Daoy (cell line): ENCODE results near the gene MMP1. TPM values are rescaled to one million over a fixed set of nuclear protein-coding genes. Genes with fewer than 3 reads are reported as not detected.
A peak's percentile ranks its signal among the peaks of the same experiment; 100 is the strongest.

ENCODE experiments used
- DNase-seq: peaks from one replicate; pipeline ENCODE4 v3.0.0-alpha.2; 2015; ENCODE audit warnings: low read depth
- total RNA-seq: library from RNA; depleted of rRNA; stranded (reverse); fragments of >200 nt; shearing (Covaris generic); gene quantifications from 2 replicates; pipeline ENCODE4 v1.2.3, GENCODE V29; 2014; rRNA removed

Gene MMP1
- 1.8 and 1.9 TPM in 2 replicates for total RNA-seq

DNA sequence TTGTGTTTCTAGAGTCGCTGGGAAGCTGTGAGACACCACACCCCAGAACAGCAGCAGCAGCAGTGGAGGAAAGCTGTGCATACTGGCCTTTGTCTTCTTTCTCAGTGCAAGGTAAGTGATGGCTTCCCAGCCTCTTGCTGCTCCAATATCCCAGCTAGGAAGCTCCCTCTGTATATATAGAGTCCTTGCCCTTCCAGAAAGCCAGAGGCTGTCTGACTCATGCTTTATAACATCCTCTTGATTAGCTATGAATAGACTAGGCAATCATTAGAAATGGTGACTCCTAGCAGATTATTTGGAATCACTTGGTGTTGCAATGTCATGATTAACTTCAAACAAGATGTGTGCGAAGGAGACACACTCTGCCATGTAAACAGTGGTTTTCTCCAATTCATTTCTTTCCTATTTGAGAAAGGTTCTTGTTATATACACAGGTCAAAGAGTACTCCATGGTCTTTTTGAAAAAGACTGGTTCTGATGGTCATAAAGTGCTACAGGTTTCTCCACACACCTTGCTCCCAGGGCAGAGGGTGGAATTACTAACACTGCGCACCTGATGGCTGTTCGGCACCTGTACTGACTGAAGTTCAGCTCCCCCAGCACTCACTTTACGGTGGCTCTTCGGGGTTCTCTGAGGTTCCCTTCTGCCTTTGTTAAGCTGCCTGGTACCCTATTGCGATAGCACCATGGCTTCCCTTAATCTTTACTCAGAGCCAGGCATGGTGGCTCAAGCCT is at the start of gene MMP1:
Gene MMP1, minus strand, starts transcription at position 149 of the 735 bp plus-strand sequence. Its CDS starts 68 bp downstream, at position 81.
- DNase-seq, result peak; percentile 14

DNA sequence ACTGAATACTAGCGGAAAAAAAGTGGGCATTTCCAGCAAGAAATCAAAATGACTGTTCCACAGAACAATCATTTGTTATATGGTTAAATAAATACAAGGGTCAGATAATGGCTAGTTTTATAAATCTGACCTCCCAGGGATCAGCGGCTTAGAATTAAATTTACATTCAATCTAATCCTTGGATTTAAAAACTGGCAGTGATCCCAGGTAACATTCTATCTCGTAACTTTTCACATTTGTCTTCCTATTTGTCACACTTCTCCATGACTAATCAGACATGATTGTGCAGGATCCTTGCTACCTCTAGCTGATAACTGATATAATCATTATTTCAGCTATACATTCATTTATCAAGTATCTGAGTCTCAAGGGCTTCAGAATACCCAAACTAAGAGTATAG is 48.3 kb upstream of the MMP1 start:
- DNase-seq, result no peak

DNA sequence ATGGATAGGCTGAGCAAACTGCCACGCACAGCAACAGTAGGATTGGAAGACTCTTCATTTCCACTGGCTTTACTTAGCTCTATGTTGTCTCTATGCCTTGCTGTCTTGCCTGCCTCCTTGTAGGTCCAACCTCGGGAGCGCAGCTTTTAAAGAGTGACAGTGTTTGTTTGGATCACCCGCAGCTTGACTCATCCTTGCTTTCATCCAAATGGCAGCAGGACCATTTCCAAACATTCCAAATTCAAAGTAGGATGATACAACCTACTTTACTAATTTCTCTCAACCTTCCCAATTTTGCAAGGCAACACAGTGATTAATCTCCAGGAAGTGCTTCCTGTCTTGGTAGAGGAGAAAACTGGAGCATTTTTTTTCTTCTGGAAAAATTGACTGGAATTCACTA is 45.5 kb upstream of the MMP1 start, which contains the start of gene MMP3:
Gene MMP3, minus strand, starts transcription at position 121 of the 400 bp plus-strand sequence. Its CDS starts 63 bp downstream, at position 58.
- DNase-seq, result peak; percentile 11

DNA sequence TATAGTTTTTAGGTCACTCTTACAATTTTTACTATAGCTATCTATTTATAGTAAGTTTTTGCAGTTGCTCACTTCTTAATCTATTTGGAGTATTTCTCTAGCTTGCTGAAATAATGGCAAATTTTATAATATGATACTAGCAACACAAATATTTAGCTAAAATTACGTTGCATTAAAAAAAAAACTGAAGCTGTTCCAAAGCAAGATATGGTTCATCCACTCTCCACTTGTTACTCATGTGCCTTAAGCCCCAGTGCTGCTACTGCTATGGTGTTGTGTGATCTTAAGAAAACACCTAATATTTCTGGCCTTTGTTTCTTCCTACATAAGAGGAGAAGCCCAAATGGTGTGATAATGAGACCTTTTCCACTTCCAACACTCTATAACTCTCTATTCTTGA is 45.0 kb upstream of the MMP1 start:
- no peak for DNase-seq

DNA sequence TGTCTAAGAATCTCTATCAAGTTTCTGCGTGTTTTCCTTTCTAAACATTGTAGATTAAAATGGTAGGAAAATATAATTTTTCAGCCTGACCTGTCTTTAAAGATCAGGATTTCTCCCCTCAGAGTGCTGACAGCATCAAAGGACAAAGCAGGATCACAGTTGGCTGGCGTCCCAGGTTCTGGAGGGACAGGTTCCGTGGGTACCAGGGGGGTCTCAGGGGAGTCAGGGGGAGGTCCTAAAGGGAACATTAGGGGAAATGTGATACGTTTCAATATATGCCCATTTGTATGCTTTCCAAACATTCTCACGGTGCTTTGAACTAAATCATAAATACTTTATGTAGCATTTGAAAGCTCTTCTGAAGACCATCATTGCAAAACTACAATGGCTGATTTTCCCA is 42.1 kb upstream of the MMP1 start:
- no peak for DNase-seq

DNA sequence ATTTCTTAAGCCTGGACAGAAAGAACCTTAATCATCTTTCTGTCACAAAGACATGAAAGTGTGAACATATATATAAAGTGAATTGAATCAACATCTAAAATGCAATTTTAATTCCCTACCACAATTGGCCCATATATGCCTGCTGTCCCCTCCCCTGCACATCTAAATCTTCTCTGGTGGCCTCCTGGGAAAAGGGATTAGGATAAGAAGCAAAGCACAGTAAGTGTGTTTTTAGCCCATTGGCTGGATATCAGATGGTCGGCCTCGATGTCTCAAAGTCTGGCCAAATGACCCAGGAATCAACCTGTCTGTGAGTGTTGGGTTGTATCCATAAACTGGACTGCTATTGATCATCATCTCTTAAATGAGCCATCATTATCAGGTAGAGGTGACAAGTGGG is 39.7 kb upstream of the MMP1 start:
- no peak for DNase-seq

DNA sequence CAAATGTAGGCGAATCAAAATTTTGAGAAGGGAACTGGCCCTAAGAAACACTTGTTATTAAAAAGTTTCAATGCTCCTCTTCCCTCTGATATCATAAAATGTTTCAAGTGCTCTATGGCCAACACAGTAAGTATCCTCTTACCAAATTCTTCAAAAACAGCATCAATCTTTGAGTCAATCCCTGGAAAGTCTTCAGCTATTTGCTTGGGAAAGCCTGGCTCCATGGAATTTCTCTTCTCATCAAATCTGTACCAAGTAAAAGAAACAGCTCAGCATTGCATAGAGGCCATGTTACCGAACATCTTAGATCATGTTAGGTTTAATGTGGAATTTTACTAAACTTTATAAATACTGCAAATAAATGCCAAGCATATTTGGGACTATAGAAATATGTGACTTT is 39.2 kb upstream of the MMP1 start:
- DNase-seq, result no peak

DNA sequence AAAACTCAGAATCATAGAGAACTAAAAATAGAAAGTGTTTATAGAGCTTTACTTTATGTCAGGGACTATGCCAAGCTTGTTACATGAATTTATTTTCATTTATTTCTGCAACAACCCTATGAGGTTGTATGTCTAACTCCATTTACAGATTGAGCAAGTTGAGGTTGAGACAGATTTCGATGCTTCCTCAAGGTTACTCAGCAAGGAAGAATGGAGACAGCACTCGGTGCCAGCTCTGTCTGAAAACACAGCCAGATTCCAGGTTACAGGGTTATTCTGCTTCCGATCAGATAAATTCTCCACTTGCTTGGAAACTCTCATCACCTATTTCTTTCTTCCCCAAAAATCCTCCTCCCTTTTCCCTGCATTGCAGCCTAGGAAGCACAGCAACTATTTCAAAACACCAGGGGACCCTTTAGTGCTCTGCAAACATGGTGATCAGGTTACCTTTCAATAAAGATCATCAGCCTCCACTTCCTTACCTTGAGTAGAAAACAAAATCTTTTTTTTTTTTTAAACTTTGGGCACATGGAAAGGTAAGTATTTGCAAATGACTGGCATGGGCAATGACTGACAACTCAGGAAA is 38.4 kb upstream of the MMP1 start:
- DNase-seq, result no peak

DNA sequence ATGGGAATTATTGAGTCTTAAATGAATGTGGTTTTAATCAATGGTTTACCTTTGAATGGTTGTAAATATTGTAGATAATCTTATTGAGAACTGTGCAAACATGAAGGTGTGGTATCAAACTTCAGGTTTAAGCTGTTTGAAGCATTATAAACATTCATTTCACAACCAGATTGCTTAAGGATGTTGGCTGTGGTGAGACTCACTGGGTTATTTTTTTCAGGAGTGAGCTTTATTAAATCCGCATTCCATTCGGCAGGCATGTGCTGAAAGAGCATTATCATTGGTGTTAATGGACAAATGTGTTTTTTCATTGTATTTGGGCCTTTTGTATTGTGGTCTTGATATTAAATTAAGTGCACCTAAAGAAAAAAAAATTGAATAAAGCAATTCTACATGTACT is 35.8 kb upstream of the MMP1 start:
- no peak for DNase-seq

DNA sequence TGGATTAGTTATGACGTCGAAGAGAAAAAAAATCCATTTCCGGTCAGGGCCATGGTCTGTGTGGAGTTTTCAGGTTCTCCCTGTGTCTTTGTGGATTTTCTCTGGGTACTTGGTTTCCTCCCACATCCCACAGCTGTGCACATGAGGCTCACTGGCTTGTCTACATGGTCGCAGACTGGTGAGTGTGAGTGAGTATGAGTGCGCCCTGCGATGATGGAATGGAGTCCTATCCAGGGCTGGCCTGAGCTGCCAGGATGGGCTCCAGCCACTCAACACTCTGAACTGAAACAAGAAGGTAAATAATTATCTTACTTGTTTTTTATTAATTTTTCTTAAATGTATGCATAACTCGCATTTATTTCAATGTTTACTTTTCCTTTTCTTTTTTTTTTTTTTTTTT is 34.7 kb upstream of the MMP1 start:
- DNase-seq, result no peak

DNA sequence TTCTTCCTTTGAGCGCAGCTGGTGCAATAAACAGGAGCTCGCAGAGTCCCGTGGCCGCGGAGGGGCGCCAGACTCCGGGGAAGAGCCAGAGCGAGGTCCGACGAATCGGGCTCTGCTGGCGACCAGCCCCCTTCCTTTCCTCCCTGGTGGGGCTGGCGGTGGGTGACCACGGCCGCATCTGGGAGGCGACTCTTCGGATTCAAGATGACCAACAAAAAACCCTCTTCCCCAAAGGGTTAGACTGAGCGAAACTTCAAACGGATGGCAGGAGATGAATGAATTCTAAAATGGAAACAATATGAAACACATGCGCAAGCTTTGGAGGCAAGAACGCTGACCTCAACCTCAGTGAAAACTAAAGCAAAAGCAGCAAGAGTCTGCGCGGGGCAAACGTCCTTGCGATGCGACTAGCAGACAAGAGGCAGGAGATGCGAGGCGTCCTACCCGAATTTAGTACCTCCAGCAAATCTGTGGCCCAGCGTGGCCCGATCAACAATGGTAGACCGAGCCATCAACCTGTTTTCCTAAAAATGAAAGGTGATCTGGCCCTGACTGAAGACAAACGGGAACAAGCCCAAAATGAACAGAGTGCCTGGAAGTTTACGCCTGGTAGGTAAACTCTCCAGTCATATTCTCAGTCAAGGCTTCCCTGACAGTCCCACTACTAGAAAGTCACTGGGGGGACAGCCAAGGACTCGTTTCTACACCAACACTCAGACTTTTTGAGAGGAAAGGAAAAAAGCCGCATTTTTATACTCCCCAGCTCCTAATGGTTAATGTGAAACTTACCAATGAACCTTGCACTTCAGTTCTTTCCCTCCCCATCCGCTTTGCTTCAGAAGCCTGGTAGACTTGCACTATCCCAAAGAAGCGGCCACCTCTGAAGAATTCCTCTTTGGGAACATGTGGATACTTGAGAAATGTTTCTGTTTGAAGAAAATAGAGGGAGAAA is 33.8 kb upstream of the MMP1 start:
- DNase-seq, result peak; percentile 23

DNA sequence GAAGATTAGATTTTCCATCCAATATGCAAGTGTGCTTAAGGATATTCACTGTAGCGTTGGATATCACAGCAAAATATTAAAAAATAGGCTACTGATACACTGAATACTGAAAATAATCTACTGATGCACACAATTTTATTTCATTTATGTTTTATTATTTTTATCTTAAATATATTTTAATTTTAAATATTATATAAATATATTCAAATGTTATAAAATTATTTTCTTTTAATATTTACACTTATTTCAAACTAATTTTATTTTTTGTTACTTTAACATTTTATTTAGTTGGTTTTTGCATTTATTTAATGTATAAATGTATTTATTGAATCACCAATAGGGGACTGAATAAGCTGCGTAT is 33.1 kb upstream of the MMP1 start:
- DNase-seq, result no peak

DNA sequence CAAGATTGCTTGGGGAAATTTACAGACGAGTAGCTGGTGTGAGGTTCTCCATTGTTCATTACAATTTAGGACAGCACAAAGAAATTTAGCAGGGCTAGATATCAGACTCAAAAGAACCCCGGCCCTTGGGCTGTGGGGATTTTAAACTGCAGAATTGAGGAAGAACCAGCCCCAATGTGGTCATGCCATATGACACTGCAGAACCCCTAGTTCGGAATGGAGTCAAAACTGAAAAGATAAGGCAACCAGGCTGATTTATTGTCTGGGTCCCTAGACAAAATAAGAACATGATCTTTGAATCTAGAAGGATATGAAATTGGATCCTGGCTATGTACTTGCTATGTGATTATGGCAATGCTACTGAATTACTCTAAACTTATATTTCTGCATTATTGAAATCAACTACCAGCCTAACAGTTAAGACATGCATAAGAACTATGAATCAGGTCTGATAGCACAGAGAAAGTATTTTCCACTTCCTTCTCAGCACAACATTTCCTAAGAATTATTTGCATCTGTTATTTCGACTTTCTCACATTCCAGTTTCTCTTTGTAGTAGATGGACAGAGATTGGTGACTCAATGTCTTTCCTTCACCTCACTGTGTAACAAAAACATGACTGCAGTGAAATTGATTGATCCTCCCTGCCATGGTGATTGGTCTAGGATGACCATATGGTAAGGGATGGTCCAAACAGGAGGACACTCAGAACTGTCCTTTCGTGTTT is 32.2 kb upstream of the MMP1 start:
- DNase-seq, result no peak

DNA sequence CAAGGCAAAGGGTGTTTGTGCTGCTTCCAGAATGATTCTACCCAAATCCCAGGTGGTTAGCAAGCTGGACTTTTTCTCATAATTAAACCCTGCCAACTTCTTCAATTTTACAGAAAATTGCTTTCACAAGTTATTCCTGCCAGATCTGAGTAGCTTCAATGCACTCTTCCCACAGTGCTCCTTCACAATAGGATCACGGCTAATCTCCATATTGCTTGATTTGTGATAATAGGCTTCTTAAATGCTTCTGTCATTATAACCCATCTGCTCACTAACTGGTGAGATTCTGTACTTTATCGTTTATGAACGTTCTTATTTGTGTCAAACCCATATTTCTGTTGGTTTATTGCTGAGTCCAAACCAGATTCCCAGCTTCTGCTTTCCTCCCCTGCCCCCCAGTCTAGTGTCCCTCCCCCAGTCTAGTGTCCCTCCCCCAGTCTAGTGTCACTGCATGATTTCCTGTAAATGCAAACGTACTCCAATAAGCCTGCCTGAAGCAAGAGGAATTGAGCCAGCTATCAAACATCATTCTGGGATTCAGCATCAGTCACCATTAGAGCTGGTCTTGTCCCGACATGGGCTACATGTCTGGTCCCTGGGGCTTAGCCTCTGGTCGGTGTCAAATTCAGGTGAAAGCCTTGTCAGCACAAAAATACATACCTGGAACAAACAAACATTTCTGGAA is 31.5 kb upstream of the MMP1 start:
- no peak for DNase-seq

DNA sequence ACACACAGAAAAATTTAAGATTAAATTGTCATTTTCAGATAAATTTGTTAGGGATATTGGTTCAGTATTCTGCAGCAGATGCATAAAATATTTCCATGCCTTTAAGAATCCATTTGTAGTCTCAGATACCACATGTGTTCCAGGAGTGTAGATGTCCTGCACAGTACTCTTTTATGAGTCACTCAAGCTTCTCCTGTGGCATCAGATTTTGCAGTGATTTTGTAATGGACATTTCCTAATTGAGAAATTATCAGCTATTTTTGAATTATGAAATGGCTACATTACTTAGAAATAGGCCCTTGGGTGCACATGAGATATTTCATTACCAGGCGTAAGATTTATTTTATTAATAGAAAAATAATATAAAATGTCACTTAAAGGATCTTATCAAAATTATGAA is 26.6 kb upstream of the MMP1 start:
- no peak for DNase-seq

DNA sequence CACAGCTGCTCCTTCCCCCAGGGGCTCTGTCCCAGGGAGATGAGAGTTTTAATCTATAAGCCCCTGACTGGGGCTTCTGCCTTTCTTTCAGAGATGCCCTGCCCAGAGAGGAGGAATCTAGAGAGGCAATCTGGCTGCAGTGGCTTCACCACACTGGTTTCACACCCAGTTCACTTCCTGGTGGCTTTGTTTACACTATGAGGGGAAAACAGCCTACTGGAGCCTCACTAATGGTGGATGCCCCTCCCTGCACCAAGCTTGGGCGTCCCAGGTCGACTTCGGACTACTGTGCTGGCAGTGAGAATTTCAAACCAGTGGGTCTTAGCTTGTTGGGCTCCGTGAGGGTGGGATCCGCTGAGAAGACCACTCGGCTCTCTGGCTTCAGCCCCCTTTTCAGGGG is 21.5 kb upstream of the MMP1 start:
- DNase-seq, result no peak

DNA sequence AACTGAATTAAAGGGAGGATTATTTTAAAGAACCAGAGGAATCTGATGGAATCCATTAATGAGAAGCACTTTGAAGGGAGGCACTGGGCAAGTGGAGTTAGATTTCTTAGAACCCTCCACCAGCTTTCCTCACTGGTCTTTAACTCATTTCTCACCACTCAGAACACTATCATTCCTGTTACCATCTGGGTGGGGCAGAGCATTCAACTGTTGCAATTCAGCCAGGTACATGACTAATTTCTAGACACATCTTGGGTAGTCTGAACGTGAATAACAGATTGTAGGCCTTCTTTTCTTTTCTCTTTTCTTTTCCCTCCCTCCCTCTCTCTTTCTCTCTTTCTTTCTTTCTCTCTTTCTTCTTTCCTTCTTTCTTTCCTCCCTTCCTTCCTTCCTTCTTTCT is 15.5 kb upstream of the MMP1 start:
- DNase-seq, result no peak

DNA sequence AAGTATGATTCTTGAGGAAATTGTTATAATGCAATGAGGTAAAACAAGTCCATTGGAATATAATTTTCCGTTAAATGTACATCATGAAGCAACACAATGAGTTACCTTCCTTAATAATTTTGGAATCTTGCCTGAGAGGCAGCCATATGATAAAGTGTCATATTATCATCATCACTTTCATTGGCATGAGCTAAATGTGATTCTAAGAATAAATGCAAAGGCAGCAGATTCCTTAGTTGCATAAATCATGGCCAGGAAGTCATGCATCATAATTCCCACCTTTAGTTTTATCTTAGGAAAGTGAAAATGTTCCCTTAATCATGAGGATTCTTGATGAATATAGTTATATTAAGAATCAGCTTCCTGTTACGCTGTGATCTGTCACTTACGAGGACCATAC is 14.2 kb upstream of the MMP1 start:
- no peak for DNase-seq

DNA sequence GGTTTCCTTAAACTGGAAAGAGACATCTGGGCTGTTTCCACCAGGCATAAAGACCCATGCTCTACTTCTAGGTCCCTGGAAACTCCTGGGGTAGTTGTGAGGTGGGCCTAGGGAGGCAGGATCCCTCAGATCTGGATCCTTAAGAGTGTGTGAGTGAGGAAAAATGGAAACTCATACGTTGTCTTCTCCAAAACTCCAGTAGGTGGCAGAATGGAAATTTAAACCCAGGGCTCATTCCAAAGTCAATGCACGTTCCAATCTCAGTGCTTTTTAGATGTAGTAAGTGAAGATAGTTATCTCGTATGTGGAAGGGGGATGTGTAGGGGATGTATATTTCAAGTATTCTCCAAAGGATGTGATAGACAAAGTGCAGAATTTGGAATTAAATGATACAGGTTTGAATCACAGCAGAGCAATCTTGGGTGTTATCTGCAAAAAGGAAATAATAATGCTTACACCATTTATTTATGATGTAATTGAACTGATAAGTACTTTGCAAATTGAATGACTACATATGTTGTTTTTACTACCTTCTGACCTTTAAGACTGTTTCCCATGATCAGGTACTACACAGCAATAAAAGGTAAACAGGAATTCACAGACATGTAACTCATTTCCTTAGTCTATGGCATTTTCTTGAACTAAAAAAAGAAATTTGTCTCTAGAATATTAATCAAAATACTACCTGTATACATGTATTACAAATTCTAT is 13.1 kb upstream of the MMP1 start:
- no peak for DNase-seq

DNA sequence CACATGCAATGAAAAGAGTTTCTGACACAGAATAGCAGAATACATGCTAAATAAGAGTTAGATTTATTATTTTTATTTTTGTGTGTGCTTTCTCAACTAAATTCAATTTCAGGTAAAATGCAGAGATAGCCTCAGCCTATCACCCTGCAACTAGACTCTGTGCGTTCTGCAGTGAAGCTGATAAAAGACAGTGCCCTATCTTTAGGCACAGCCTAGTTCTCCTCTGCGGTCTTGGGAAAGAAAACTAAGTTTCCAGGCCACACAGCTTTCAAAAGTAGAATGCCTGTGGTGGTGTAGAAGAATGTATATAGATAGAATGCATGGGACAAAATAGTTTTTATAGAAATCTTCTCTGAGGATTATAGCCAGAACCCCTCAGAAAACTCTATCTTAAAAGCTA is 12.0 kb upstream of the MMP1 start:
- no peak for DNase-seq

DNA sequence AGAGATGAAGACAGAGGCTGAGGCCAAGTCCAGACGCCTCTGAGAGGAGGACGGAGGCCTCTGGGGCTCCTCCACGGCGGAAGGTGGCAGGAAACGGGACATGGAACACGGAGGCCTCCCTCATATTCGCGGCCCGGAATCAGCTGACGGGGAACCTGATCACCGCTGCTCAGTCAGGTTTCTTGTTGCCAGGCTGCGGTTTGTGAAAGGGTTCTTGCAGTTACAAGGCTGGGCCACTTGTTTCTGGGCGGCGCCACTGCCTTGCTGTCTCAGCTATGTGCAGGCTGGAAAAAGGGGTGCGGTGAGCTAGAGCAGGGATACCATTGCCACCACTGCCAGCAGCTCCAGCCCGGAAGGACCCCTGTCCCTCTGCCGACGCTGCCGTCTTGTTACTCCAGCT is 10.0 kb upstream of the MMP1 start:
- DNase-seq, result peak; percentile 65
